ENCODE measurements around the gene DAPK2. TPM values are rescaled to one million over a fixed set of nuclear protein-coding genes. Genes with fewer than 3 reads are reported as not detected.

The DAPK2 gene
- polyA plus RNA-seq, 1 of the 3 experiments (the other 2 are of a cell fraction), result 1.4 TPM

- H3F3A ChIP-seq (replicated peaks; ENCODE audit: insufficient read depth), result no peaks in the 10 kb centered on the region
These were observed 155.7 kb downstream of the DAPK2 start for GRCh38 chr15:63890617-63891016.

DNA sequence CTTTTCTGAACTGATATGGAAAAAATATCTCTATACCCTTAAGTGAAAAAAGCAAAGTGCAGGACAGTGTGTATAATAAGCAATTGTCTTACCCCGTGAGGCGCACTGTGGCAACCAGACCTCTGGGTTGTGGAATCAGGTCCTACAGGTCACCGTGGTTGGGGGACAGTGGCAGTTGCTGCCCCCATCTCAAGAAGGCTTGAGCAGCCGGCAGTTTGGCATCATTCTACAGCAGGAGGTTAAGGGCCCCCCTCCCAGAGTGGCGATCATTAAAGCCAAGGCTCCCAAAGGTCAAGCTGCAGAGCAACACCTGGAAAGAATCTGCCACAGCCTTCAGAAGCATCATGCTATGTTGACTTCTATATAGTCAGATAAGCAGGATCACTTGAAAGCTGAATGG lies 156.5 kb downstream of the DAPK2 start:
- H3K27ac ChIP-seq (ENCODE audit: low read depth in 2 of 2, low read length in 1 of 2), result no peak overlapping the region
- no peaks in the 10 kb centered on the region for H3K36me3 ChIP-seq (replicated peaks in 1 of 2; ENCODE audit: control insufficient read depth in 1 of 2, insufficient read depth in 2 of 2, low read length in 1 of 2)
- H3K4me1 ChIP-seq (ENCODE audit: control insufficient read depth in 1 of 2, insufficient read depth in 2 of 2, low read depth in 1 of 2, low read length in 1 of 2), result no peaks in the 10 kb centered on the region; a peak in 1 of 4 replicates
- no peaks in the 10 kb centered on the region for H3F3A ChIP-seq (replicated peaks; ENCODE audit: insufficient read depth)
- H3K9ac ChIP-seq, result no peak overlapping the region
- no peaks in the 10 kb centered on the region for H3K27me3 ChIP-seq (ENCODE audit: insufficient read depth)
- DNase-seq, result no peak
- WGBS (ENCODE audit: low lambda C conversion rate), result 88% methylated on average over 3 of the region's 5 CpGs
- no peak overlapping the region for H3K4me3 ChIP-seq (ENCODE audit: low read depth in 2 of 2, low read length in 1 of 2)
- H3K79me2 ChIP-seq (ENCODE audit: insufficient read depth), result no peaks in the 10 kb centered on the region
- H3K9me3 ChIP-seq, result no peaks in the 10 kb centered on the region
- ChIA-PET CTCF (interaction anchor here (0.8 to 9.9 kb wide), 14 partner anchors 9 to 182 kb away, joined by 3 to 146 read pairs (median 4); partner anchors contain the start of gene DAPK2), POLR2A (no interaction called here)
- H3K9me2 ChIP-seq, result no peaks in the 10 kb centered on the region
- H3K4me2 ChIP-seq, result no peak overlapping the region
- H2AFZ ChIP-seq (ENCODE audit: low read depth), result no peak overlapping the region
- no peaks in the 10 kb centered on the region for H4K20me1 ChIP-seq (ENCODE audit: insufficient read depth)
- TF ChIP-seq USF1 (IDR thresholded peaks at IDR 0.05; ENCODE audit: borderline replicate concordance, low read depth), result no peak
- TF ChIP-seq YY1 (IDR thresholded peaks at IDR 0.05; ENCODE audit: low read depth), result no peak
- no peak for TF ChIP-seq GATA2 (CRISPR knock-in tag; IDR thresholded peaks at IDR 0.05)
- TF ChIP-seq ELF1 (IDR thresholded peaks at IDR 0.05), result no peak

More at GRCh38 chr15:63890617-63891016, 155.7 kb downstream of the DAPK2 start:
- ChIA-PET POLR2A (no interaction called here), CTCF (interaction anchor here (0.6 to 9.9 kb wide), 21 partner anchors 9 to 276 kb away, joined by 3 to 146 read pairs (median 4); partner anchors contain the start of gene DAPK2)
- Histone ChIP-seq H3K79me2 (ENCODE audit: insufficient read depth) (no peaks in the 10 kb centered on the region), H2AFZ (ENCODE audit: low read depth) (no peak overlapping the region), H3K9me3 (no peaks in the 10 kb centered on the region), H3K4me1 (ENCODE audit: control insufficient read depth in 1 of 2, insufficient read depth in 2 of 2, low read depth in 1 of 2, low read length in 1 of 2) (no peaks in the 10 kb centered on the region; a peak in 1 of 4 replicates), H3K27ac (ENCODE audit: low read depth in 2 of 2, low read length in 1 of 2) (no peak overlapping the region), H3K4me2 (no peak overlapping the region), H3K9ac (no peak overlapping the region), H3K4me3 (ENCODE audit: low read depth in 2 of 2, low read length in 1 of 2) (no peak overlapping the region), H3K9me2 (no peaks in the 10 kb centered on the region), H4K20me1 (ENCODE audit: insufficient read depth) (no peaks in the 10 kb centered on the region), H3K36me3 (replicated peaks in 1 of 2; ENCODE audit: control insufficient read depth in 1 of 2, insufficient read depth in 2 of 2, low read length in 1 of 2) (no peaks in the 10 kb centered on the region), H3K27me3 (ENCODE audit: insufficient read depth) (no peaks in the 10 kb centered on the region)
- WGBS (ENCODE audit: low lambda C conversion rate), result 59% methylated on average over 6 of the region's 6 CpGs
- TF ChIP-seq RAD21 (IDR thresholded peaks at IDR 0.05; ENCODE audit: low read length), result no peak
- TF ChIP-seq TCF12 (IDR thresholded peaks at IDR 0.05), result no peak
- TF ChIP-seq USF2 (IDR thresholded peaks at IDR 0.05; ENCODE audit: borderline replicate concordance, low read depth, low read length), result no peak
- TF ChIP-seq MAX (IDR thresholded peaks at IDR 0.05; ENCODE audit: low read depth), result no peak
- no peak for DNase-seq

GRCh38 chr15:63888823-63889222 lies 157.5 kb downstream of the DAPK2 start:
- no peaks in the 10 kb centered on the region for H3K27me3 ChIP-seq (ENCODE audit: insufficient read depth)
- H3K4me2 ChIP-seq, result no peak overlapping the region
- H3K9me2 ChIP-seq, result no peaks in the 10 kb centered on the region
- TF ChIP-seq TEAD4 (IDR thresholded peaks at IDR 0.05; ENCODE audit: borderline replicate concordance, insufficient read depth), result no peak
- no peak for TF ChIP-seq MXI1 (IDR thresholded peaks at IDR 0.05; ENCODE audit: low read depth, low read length)
- TF ChIP-seq FOXJ3 (CRISPR knock-in tag; IDR thresholded peaks at IDR 0.05), result no peak
- no peak for TF ChIP-seq ZBTB33 (IDR thresholded peaks at IDR 0.05; ENCODE audit: borderline replicate concordance, low read depth)
- TF ChIP-seq GABPA (IDR thresholded peaks at IDR 0.05; ENCODE audit: low read depth), result no peak
- no peak for TF ChIP-seq FOXM1 (IDR thresholded peaks at IDR 0.05; ENCODE audit: low read depth)
- TF ChIP-seq RAD21 (IDR thresholded peaks at IDR 0.05; ENCODE audit: low read length), result no peak
- no peak for TF ChIP-seq GATA2 (CRISPR knock-in tag; IDR thresholded peaks at IDR 0.05)
- no peaks in the 10 kb centered on the region for H3K9me3 ChIP-seq
- H3K36me3 ChIP-seq (replicated peaks in 1 of 2; ENCODE audit: control insufficient read depth in 1 of 2, insufficient read depth in 2 of 2, low read length in 1 of 2), result no peaks in the 10 kb centered on the region
- ChIA-PET POLR2A (no interaction called here), CTCF (interaction anchor here (1.0 to 9.9 kb wide), 4 partner anchors 121 to 178 kb away, joined by 3 to 146 read pairs (median 8); no protein-coding TSS in a partner anchor)
- H3K4me1 ChIP-seq (ENCODE audit: control insufficient read depth in 1 of 2, insufficient read depth in 2 of 2, low read depth in 1 of 2, low read length in 1 of 2), result no peaks in the 10 kb centered on the region; a peak in 1 of 4 replicates
- H3K4me3 ChIP-seq (ENCODE audit: low read depth in 2 of 2, low read length in 1 of 2), result no peak overlapping the region
- no peaks in the 10 kb centered on the region for H4K20me1 ChIP-seq (ENCODE audit: insufficient read depth)
- no peaks in the 10 kb centered on the region for H3K79me2 ChIP-seq (ENCODE audit: insufficient read depth)
- no peak overlapping the region for H3K9ac ChIP-seq
- 86% methylated on average over 1 of the region's 3 CpGs for WGBS (ENCODE audit: low lambda C conversion rate)
- no peak for DNase-seq
- no peaks in the 10 kb centered on the region for H3F3A ChIP-seq (replicated peaks; ENCODE audit: insufficient read depth)
- no peak overlapping the region for H2AFZ ChIP-seq (ENCODE audit: low read depth)
- no peak overlapping the region for H3K27ac ChIP-seq (ENCODE audit: low read depth in 2 of 2, low read length in 1 of 2)

Data from SK-N-SH (cell line).